Testis (tissue), 3 donors: Measurements from ENCODE around the gene ALOX12B. TPM values are rescaled to one million over a fixed set of nuclear protein-coding genes. Genes with fewer than 3 reads are reported as not detected.

ENCODE experiments used
- DNase-seq: peaks from one replicate; pipeline ENCODE4 v3.0.0-alpha.2; 2019
- H3K27ac ChIP-seq, 2 donors: fragments of 200-600 bp; sonication (generic); one replicate each; pipeline ENCODE4 v1.5.1; 2019
- H3K27me3 ChIP-seq: fragments of 200-600 bp; sonication (generic); one replicate; pipeline ENCODE4 v1.5.1; 2019
- H3K36me3 ChIP-seq: fragments of 200-600 bp; sonication (generic); one replicate; pipeline ENCODE4 v1.5.1; 2017; ENCODE audit warnings: low read depth; ENCODE audit errors: missing control alignments
- H3K4me1 ChIP-seq: fragments of 200-600 bp; sonication (generic); one replicate; pipeline ENCODE4 v1.5.1; 2019
- H3K4me3 ChIP-seq, 2 donors: fragments of 200-600 bp; sonication (generic); one replicate each; pipeline ENCODE4 v1.5.1; 2017 to 2019
- H3K9me3 ChIP-seq: fragments of 200-600 bp; sonication (generic); one replicate; pipeline ENCODE4 v1.5.1; 2017
- POLR2A ChIP-seq: fragments of 450-650 bp; IDR thresholded peaks from one replicate; pipeline ENCODE4 v1.6.1; 2017; ENCODE audit warnings: antibody characterized with exemption, mild to moderate bottlenecking, moderate library complexity
- WGBS, 2 donors: methylation state at CpG; one replicate each; pipeline ENCODE4 v1.1.5; 2018; 5-methylcytosine and 5-hydroxymethylcytosine counted together
- intact Hi-C: fragments of 100-400 bp; cut with DNase I; formaldehyde crosslinking; loops from one replicate; pipeline ENCODE4 v1.15.1; 2023; ENCODE audit warnings: low total_unique reads
- polyA plus RNA-seq: library from polyadenylated mRNA; stranded (reverse); fragments of 350-450 nt; fragmentation: Illumina TruSeq; extraction: RNeasy Lipid Tissue Mini Kit (QIAGEN cat#74804); gene quantifications from one replicate; pipeline ENCODE4 v1.2.3, GENCODE V29; 2014; ENCODE audit warnings: low read depth, low replicate concordance; ENCODE audit not compliant: insufficient read depth
- total RNA-seq, 2 donors: library from RNA; depleted of rRNA; stranded (reverse); fragments of >200 nt; gene quantifications; one replicate each; pipeline ENCODE4 v1.2.3, GENCODE V29; 2016
- TF ChIP-seq, protein P1 (sequence below), 3 experiments: fragments of 450-650 bp in 2 of 3; fragments of 200-600 bp in 1 of 3; sonication (generic) in 1 of 3; IDR thresholded peaks; one replicate each; pipeline ENCODE4 v1.5.1; 2016 to 2019; ENCODE audit warnings: antibody characterized with exemption in 3 of 3, mild to moderate bottlenecking in 2 of 3, moderate library complexity in 1 of 3

ALOX12B gene
- total and polyA plus RNA-seq, 3 donors from 2014 or later: 0.87 to 1.1 (median 0.99) TPM

- Histone ChIP-seq H3K4me3 (peak overlapping the region in 1 of 2 donors; percentile 53), H3K36me3 (no peaks in the 10 kb centered on the region), H3K4me1 (no peaks in the 10 kb centered on the region), H3K27ac (no peak overlapping the region), H3K9me3 (no peaks in the 10 kb centered on the region), H3K27me3 (no peaks in the 10 kb centered on the region)
- DNase-seq: no peak
- TF ChIP-seq POLR2A: no peak
- TF ChIP-seq, protein P1, sequence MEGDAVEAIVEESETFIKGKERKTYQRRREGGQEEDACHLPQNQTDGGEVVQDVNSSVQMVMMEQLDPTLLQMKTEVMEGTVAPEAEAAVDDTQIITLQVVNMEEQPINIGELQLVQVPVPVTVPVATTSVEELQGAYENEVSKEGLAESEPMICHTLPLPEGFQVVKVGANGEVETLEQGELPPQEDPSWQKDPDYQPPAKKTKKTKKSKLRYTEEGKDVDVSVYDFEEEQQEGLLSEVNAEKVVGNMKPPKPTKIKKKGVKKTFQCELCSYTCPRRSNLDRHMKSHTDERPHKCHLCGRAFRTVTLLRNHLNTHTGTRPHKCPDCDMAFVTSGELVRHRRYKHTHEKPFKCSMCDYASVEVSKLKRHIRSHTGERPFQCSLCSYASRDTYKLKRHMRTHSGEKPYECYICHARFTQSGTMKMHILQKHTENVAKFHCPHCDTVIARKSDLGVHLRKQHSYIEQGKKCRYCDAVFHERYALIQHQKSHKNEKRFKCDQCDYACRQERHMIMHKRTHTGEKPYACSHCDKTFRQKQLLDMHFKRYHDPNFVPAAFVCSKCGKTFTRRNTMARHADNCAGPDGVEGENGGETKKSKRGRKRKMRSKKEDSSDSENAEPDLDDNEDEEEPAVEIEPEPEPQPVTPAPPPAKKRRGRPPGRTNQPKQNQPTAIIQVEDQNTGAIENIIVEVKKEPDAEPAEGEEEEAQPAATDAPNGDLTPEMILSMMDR (IDR thresholded peaks at IDR 0.05): no peak
- 37 to 48% methylated on average over 11 of the region's 11 CpGs for WGBS, 2 donors
- intact Hi-C loops: loop anchor here (10.0 kb wide), 1 partner anchor 45 kb away; no protein-coding TSS in a partner anchor
Observed at GRCh38 chr17:8039611-8040168, 47.8 kb downstream of the ALOX12B start.

GRCh38 chr17:8038954-8039610 is 48.4 kb downstream of the ALOX12B start, which contains the start of gene ALOX15B:
Gene ALOX15B (plus strand): TSS chr17:8039059. CDS start chr17:8039156, 97 bp downstream.
- Histone ChIP-seq H3K9me3 (no peaks in the 10 kb centered on the region), H3K27me3 (no peaks in the 10 kb centered on the region), H3K4me1 (no peaks in the 10 kb centered on the region), H3K27ac (no peak within 1 kb of the TSS), H3K4me3 (peak within 1 kb of the TSS in 1 of 2 donors; percentile 53), H3K36me3 (no peaks in the 10 kb centered on the region)
- TF ChIP-seq POLR2A: no peak
- TF ChIP-seq, protein P1 (IDR thresholded peaks at IDR 0.05): no peak
- intact Hi-C loops: no loop called here
- 6 to 10% methylated on average over 2 to 32 of the region's 37 CpGs for WGBS, 2 donors
- DNase-seq: no peak

DNA sequence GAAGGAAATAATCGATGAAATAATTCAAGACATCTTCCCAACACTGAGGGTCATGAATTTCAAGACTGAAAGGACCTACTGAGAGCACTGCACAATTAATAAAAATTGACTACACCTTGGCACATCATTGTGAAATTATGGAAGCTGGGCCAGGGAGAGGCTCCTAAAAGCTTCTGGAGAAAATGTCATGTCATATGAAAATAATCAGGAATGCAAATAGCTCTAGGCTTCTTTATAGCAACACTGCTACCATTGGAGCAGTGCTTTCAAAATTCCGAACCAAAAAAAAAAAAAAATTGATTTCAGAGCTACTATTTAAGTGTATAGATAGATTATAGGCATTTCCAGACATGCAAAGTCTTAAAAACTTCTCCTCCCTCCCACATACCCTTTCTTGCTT is 55.1 kb downstream of the ALOX12B start:
- H3K27ac ChIP-seq: no peak overlapping the region
- H3K9me3 ChIP-seq: no peaks in the 10 kb centered on the region
- no peaks in the 10 kb centered on the region for H3K27me3 ChIP-seq
- TF ChIP-seq, protein P1 (IDR thresholded peaks at IDR 0.05): no peak
- no peak for TF ChIP-seq POLR2A
- intact Hi-C loops: no loop called here
- WGBS, 2 donors: 67 to 91% methylated on average over 2 of the region's 2 CpGs
- no peaks in the 10 kb centered on the region for H3K36me3 ChIP-seq
- H3K4me1 ChIP-seq: no peaks in the 10 kb centered on the region
- DNase-seq: no peak
- no peak overlapping the region for H3K4me3 ChIP-seq

DNA sequence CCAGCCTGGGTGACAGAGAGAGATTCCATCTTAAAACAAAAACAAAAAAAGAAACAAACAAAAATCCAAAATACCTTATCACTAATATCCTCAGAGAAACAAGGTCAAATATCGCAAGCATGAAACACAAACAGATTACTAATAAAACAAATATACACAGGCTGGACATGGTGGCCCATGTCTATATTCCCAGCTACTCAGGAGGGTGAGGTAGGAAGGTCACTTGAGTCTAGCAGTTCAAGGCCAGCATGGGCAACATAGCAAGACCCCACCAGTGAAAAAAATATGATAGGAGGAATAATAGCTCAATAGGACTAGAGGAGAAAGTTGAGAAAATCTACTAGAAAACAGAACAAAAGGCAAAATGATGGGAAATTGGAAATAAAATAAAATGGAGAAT is 55.6 kb downstream of the ALOX12B start:
- TF ChIP-seq POLR2A: no peak
- TF ChIP-seq, protein P1 (IDR thresholded peaks at IDR 0.05): no peak
- no peaks in the 10 kb centered on the region for H3K27me3 ChIP-seq
- no peaks in the 10 kb centered on the region for H3K4me1 ChIP-seq
- H3K4me3 ChIP-seq: no peak overlapping the region
- H3K27ac ChIP-seq: no peak overlapping the region
- WGBS, 2 donors: 95 to 100% methylated on average over 1 of the region's 1 CpG
- H3K36me3 ChIP-seq: no peaks in the 10 kb centered on the region
- no peak for DNase-seq
- H3K9me3 ChIP-seq: no peaks in the 10 kb centered on the region
- intact Hi-C loops: no loop called here
